ENCODE measurements around the gene ZNF319. TPM values are rescaled to one million over a fixed set of nuclear protein-coding genes. Genes with fewer than 3 reads are reported as not detected.

Gene ZNF319
- total and polyA plus RNA-seq, 2 of the 13 experiments (the other 11 are each of a cell fraction or from before 2014, with no cell fraction given): 2.4 to 3.6 TPM

DNA sequence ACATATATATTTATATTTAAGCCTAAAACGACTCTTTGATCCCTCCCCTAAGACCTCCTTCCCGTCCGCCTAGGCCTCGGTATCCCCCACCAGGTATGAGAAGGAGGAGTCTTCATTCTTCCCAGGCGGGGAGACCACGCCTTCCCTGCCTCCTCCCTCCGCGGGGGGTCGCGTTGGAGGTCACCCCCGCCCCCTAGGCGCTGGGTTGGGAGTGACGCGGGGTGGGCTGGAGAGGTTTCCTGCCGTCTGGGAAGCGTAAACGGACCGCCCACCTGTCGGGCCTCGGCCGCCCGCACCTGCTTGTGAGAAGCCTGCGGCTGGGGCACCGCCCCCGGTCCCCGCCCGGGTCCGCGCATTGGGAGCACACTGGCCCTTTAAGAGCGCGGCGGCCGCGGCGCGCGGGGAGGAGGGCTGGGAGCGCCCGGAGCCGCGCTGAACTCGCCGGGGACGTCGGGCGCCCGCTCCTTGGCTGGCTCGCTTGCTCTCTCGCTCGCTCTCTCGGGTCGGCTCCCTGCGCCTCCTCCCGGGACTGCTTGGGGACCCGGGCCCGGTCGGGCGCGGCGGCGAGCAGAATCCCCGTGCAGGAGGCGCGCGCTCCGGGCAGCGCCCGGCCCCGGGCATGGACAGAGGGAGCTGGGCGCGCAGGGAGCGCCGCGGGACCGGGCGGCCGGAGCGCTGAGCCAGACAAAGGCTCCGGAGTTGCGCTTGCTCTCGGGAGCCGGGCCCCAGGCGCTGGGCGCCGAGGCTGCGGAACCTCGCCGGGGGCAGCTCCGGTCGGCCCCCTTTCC is 25.1 kb upstream of the ZNF319 start, which contains the start of gene MMP15 (continued):
- TF ChIP-seq RFXAP (CRISPR knock-in tag; IDR thresholded peaks at IDR 0.05; ENCODE audit: borderline replicate concordance) (peak; percentile 48; the same call in 1 of the 2 replicates), ZFP82 (CRISPR knock-in tag; IDR thresholded peaks at IDR 0.05; ENCODE audit: borderline replicate concordance) (peak; percentile 98), HOXA3 (CRISPR knock-in tag; IDR thresholded peaks at IDR 0.05) (peak; percentile 71; the same call in 1 of the 2 replicates), MATR3 (CRISPR knock-in tag; IDR thresholded peaks at IDR 0.05) (no peak), ZNF136 (CRISPR knock-in tag; IDR thresholded peaks at IDR 0.05; ENCODE audit: low read depth) (0 out of 2 replicates have a peak, but pooled peaks have one; percentile 8), SRSF1 (optimal IDR thresholded peaks at IDR 0.05; ENCODE audit: low read depth, low read length) (peak; percentile 32), ZEB1 (IDR thresholded peaks at IDR 0.05; ENCODE audit: insufficient replicate concordance, low read depth) (peak; percentile 87), ZNF703 (CRISPR knock-in tag; IDR thresholded peaks at IDR 0.05; ENCODE audit: borderline replicate concordance) (0 out of 2 replicates have a peak, but pooled peaks have one; percentile 10), NKX3-1 (CRISPR knock-in tag; IDR thresholded peaks at IDR 0.05) (peak; percentile 76; the same call in 1 of the 2 replicates), SRSF4 (IDR thresholded peaks at IDR 0.05; ENCODE audit: low read depth, low read length, poor library complexity, severe bottlenecking) (peak; percentile 93), NFYB (CRISPR knock-in tag; IDR thresholded peaks at IDR 0.05) (peak; percentile 15; the same call in 1 of the 2 replicates), ZNF761 (CRISPR knock-in tag; conservative IDR thresholded peaks at IDR 0.05) (0 out of 2 replicates have a peak, but pooled peaks have one; percentile 7), RAD51 (IDR thresholded peaks at IDR 0.05; ENCODE audit: borderline replicate concordance) (no peak), ZNF670 (CRISPR knock-in tag; IDR thresholded peaks at IDR 0.05; ENCODE audit: borderline replicate concordance) (peak; percentile 93; the same call in 1 of the 2 replicates), ZNF556 (CRISPR knock-in tag; IDR thresholded peaks at IDR 0.05; ENCODE audit: borderline replicate concordance) (no peak)
- TF ChIP-seq, protein P1, sequence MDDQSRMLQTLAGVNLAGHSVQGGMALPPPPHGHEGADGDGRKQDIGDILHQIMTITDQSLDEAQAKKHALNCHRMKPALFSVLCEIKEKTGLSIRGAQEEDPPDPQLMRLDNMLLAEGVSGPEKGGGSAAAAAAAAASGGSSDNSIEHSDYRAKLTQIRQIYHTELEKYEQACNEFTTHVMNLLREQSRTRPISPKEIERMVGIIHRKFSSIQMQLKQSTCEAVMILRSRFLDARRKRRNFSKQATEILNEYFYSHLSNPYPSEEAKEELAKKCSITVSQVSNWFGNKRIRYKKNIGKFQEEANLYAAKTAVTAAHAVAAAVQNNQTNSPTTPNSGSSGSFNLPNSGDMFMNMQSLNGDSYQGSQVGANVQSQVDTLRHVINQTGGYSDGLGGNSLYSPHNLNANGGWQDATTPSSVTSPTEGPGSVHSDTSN (CRISPR knock-in tag; IDR thresholded peaks at IDR 0.05; ENCODE audit: borderline replicate concordance): no peak; the same call in 1 of the 2 replicates
- TF ChIP-seq, protein P2, sequence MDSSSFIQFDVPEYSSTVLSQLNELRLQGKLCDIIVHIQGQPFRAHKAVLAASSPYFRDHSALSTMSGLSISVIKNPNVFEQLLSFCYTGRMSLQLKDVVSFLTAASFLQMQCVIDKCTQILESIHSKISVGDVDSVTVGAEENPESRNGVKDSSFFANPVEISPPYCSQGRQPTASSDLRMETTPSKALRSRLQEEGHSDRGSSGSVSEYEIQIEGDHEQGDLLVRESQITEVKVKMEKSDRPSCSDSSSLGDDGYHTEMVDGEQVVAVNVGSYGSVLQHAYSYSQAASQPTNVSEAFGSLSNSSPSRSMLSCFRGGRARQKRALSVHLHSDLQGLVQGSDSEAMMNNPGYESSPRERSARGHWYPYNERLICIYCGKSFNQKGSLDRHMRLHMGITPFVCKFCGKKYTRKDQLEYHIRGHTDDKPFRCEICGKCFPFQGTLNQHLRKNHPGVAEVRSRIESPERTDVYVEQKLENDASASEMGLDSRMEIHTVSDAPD (CRISPR knock-in tag; IDR thresholded peaks at IDR 0.05): peak; percentile 52; the same call in 1 of the 2 replicates
- TF ChIP-seq, protein P3, sequence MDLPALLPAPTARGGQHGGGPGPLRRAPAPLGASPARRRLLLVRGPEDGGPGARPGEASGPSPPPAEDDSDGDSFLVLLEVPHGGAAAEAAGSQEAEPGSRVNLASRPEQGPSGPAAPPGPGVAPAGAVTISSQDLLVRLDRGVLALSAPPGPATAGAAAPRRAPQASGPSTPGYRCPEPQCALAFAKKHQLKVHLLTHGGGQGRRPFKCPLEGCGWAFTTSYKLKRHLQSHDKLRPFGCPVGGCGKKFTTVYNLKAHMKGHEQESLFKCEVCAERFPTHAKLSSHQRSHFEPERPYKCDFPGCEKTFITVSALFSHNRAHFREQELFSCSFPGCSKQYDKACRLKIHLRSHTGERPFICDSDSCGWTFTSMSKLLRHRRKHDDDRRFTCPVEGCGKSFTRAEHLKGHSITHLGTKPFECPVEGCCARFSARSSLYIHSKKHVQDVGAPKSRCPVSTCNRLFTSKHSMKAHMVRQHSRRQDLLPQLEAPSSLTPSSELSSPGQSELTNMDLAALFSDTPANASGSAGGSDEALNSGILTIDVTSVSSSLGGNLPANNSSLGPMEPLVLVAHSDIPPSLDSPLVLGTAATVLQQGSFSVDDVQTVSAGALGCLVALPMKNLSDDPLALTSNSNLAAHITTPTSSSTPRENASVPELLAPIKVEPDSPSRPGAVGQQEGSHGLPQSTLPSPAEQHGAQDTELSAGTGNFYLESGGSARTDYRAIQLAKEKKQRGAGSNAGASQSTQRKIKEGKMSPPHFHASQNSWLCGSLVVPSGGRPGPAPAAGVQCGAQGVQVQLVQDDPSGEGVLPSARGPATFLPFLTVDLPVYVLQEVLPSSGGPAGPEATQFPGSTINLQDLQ (CRISPR knock-in tag; IDR thresholded peaks at IDR 0.05): peak; percentile 62
- TF ChIP-seq, protein P4, sequence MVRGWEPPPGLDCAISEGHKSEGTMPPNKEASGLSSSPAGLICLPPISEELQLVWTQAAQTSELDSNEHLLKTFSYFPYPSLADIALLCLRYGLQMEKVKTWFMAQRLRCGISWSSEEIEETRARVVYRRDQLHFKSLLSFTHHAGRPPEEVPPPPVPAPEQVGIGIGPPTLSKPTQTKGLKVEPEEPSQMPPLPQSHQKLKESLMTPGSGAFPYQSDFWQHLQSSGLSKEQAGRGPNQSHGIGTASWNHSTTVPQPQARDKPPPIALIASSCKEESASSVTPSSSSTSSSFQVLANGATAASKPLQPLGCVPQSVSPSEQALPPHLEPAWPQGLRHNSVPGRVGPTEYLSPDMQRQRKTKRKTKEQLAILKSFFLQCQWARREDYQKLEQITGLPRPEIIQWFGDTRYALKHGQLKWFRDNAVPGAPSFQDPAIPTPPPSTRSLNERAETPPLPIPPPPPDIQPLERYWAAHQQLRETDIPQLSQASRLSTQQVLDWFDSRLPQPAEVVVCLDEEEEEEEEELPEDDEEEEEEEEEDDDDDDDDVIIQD (CRISPR knock-in tag; IDR thresholded peaks at IDR 0.05; ENCODE audit: low read depth): 0 out of 2 replicates have a peak, but pooled peaks have one; percentile 12
